Endothelial cell of umbilical vein (primary cell): ENCODE measurements around the gene SH3BP5L.

Source experiments
- CTCF ChIP-seq, 2 donors: IDR thresholded peaks; 1 replicate in 1 of 2; 2 replicates in 1 of 2; pipeline ENCODE4 v1.5.1; 2011; ENCODE audit warnings: low read length in 2 of 2, mild to moderate bottlenecking in 2 of 2, moderate library complexity in 2 of 2, control low read depth in 1 of 2, inconsistent platforms in 1 of 2, low read depth in 1 of 2; ENCODE audit not compliant: insufficient read depth in 1 of 2; ENCODE audit errors: extremely low read depth in 1 of 2
- POLR2A ChIP-seq: IDR thresholded peaks from 2 replicates; pipeline ENCODE4 v1.6.1; 2012; ENCODE audit warnings: low read depth, mild to moderate bottlenecking, control low read depth, low read length
- POLR2AphosphoS5 ChIP-seq: IDR thresholded peaks from 2 replicates; pipeline ENCODE4 v1.6.1; 2012; ENCODE audit warnings: low read depth, mild to moderate bottlenecking, control low read depth, low read length, moderate library complexity; ENCODE audit not compliant: insufficient read depth

- TF ChIP-seq POLR2AphosphoS5 (no peak), CTCF (IDR thresholded peaks at IDR 0.05; ENCODE audit: extremely low read depth in 1 of 2, insufficient read depth in 1 of 2, low read depth in 1 of 2, low read length in 2 of 2) (no peak), POLR2A (no peak)
These were observed 17.1 kb upstream of the SH3BP5L start for GRCh38 chr1:248842781-248843331.
